Effector CD4-positive, alpha-beta T cell (primary cell): ENCODE results near the gene ATRAID.

Experiments
- DNase-seq: peaks from one replicate; pipeline ENCODE4 v3.0.0-alpha.2; 2020

The ATRAID gene

GRCh38 chr2:27251766-27252165 lies 39.9 kb downstream of the ATRAID start:
- no peak for DNase-seq

GRCh38 chr2:27255187-27255586 lies 43.3 kb downstream of the ATRAID start:
- no peak for DNase-seq

GRCh38 chr2:27255660-27256059 lies 43.8 kb downstream of the ATRAID start:
- DNase-seq = no peak

GRCh38 chr2:27256855-27257454 lies 45.1 kb downstream of the ATRAID start:
- DNase-seq = no peak

GRCh38 chr2:27258051-27258450 lies 46.2 kb downstream of the ATRAID start:
- DNase-seq = no peak

GRCh38 chr2:27261241-27261925 lies 49.5 kb downstream of the ATRAID start:
- DNase-seq = no peak

DNA sequence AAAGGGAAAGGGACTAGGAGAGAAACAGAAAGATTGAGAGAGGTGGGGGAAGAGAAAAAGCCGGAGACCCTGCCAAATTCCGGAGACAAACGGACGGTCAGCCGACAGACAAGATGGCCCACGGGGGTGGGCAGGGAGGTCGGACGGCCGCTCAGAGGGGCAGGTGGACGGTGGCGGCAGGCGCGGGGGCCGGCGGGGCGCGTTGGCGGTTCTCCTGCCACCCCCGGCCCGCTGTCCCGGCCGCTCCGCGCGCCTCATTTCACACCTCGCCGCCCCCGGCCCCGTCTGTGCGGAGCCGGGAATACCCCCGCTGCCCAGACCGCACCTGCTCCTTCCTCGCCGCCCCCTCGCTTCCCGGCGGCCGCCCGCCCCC lies 50.1 kb downstream of the ATRAID start:
- DNase-seq = no peak

GRCh38 chr2:27262379-27263286 lies 50.8 kb downstream of the ATRAID start, which contains the start of gene SLC30A3:
Gene SLC30A3, minus strand, starts transcription at chr2:27263047. Its CDS starts 141 bp downstream, at chr2:27262906.
- peak; percentile 38 for DNase-seq

DNA sequence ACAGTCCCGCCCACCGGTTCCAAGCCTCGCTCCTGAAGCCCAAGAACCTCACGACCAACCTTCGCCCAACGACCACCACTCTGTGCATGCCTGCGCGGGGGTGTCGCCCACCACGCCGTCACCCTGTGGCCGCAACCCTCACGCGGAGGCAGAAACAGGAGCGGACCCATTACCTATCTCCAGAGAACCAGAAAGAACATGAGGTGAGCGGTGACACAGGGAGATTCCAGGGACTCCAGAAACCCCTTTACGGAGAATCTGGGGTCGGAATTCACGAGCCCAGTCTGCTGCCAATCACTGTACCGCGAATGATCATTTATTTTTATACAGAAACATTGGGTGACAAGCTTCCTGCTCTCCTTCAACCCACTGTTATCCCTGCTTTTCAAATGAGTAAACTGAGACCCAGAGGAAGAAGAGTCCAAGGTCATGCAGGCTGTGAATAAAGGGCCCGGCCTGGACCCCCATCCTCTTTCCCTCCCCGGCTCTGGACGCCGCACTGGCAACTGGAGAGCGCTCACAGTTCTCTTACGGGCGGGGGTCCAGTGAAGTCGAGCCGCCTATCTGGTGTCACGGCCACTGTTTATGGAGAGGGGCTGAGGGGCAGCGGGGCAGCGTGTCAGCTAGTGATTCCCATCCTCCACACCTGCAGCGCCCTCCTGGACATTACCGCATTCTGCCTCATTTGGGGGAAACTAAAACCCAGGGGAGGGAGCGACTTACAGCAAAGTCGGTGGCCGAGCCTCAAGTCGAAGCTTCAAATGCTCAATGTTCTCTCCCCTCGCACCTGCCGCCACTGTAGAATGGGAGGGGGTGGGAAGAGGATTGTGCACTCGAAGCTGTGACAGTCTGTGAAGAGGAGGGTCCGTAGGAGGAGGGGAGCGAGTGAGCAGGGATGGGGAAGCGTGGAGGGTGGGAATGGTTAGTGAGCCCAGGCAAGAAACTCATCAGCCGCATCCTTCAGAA lies 51.7 kb downstream of the ATRAID start:
- no peak for DNase-seq

DNA sequence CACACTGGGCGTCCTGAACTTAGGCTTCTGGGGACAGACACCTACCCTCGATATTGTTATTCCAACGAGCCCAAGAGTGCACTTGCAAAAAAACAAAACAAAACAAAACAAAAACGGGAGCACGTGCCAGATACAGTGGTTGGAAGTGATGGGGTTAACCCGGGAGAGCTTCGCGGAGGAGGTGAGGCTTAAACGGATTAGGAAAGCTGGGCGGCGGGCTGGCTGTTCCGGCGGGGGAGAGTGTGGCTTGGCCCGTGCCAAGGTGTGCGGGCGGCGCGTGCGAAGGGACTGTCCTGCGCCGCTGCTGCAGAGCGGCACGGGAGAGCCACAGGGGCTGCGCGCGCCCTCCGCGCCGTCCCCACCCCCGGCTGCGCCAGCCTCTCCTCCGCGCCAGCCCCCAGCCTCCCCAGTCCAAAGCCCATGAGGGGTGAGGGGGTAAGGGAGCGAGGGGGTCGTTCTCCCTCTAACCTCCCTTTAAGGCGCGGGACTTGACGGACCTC lies 52.5 kb downstream of the ATRAID start:
- no peak for DNase-seq

- DNase-seq = peak; percentile 51
Measured at GRCh38 chr2:27264753-27265535, 53.1 kb downstream of the ATRAID start.

DNA sequence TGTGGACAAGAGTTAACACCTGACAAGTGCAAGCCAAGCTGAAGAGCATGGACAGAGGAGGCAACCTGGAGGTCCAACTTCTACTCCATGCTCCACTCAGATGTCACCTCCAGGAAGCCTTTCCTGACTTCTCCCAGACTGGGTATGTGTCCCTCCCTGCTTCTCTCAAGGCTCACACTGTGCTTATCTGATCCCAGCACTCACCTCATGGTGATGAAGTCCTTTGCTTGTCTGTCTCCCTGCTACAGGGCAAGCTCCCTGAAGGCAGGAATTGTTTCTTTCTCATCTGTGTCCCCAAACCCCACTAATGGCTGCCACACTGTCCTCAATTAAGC lies 53.7 kb downstream of the ATRAID start:
- no peak for DNase-seq
